ENCODE results near the gene MAP3K8.

GRCh38 chr10:30422981-30423654 is 10.9 kb upstream of the MAP3K8 start:
- TF ChIP-seq CTCF (IDR thresholded peaks at IDR 0.05; ENCODE audit: low read depth, low read length, poor library complexity, severe bottlenecking) (no peak), EZH2phosphoT487 (IDR thresholded peaks at IDR 0.05; ENCODE audit: borderline replicate concordance, low read length) (no peak)

Measured in DOHH2 (cell line).